Glutamatergic neuron (in vitro differentiated cells): ENCODE data around the gene RGL1. TPM values are rescaled to one million over a fixed set of nuclear protein-coding genes. Genes with fewer than 3 reads are reported as not detected.

ENCODE experiments used
- DNase-seq: peaks from one replicate; pipeline ENCODE4 v3.0.0; 2022
- H3K27ac Mint-ChIP-seq: one replicate; pipeline ENCODE4 v1.8.0; 2020; ENCODE audit warnings: mild to moderate bottlenecking, mixed read lengths, inconsistent platforms; ENCODE audit not compliant: unreplicated experiment
- H3K27me3 Mint-ChIP-seq: one replicate; pipeline ENCODE4 v1.8.0; 2020; ENCODE audit warnings: mild to moderate bottlenecking, moderate library complexity, mixed read lengths, inconsistent platforms; ENCODE audit not compliant: unreplicated experiment
- H3K36me3 Mint-ChIP-seq: one replicate; pipeline ENCODE4 v1.8.0; 2020; ENCODE audit warnings: mild to moderate bottlenecking, mixed read lengths, inconsistent platforms; ENCODE audit not compliant: unreplicated experiment
- H3K4me1 Mint-ChIP-seq: one replicate; pipeline ENCODE4 v1.8.0; 2020; ENCODE audit warnings: mild to moderate bottlenecking, low read depth, mixed read lengths, inconsistent platforms; ENCODE audit not compliant: unreplicated experiment
- H3K4me3 Mint-ChIP-seq: one replicate; pipeline ENCODE4 v1.8.0; 2020; ENCODE audit warnings: mild to moderate bottlenecking, mixed read lengths, inconsistent platforms; ENCODE audit not compliant: unreplicated experiment
- H3K9me3 Mint-ChIP-seq: one replicate; pipeline ENCODE4 v1.8.0; 2020; ENCODE audit warnings: mild to moderate bottlenecking, moderate library complexity, mixed read lengths, inconsistent platforms; ENCODE audit not compliant: unreplicated experiment
- CTCF ChIP-seq: fragments of 200-600 bp; sonication (generic); IDR thresholded peaks from one replicate; pipeline ENCODE4 v1.5.0; 2021; ENCODE audit not compliant: partially characterized antibody, unreplicated experiment
- total RNA-seq: library from RNA; stranded (reverse); fragmentation: NEBNext Ultra II Directional; extraction: Animal tissue kit (Norgen Biotek cat#: 25700); gene quantifications from one replicate; pipeline ENCODE4 v1.2.1, GENCODE V29; 2021; ENCODE audit not compliant: unreplicated experiment

The RGL1 gene
- total RNA-seq, 1 donor from 2014 or later: 4.9 TPM

- Mint-ChIP-seq H3K27ac (no peak overlapping the region), H3K9me3 (no peaks in the 10 kb centered on the region), H3K27me3 (peaks cover 2% of the 10 kb centered on the region), H3K36me3 (no peaks in the 10 kb centered on the region), H3K4me3 (no peak overlapping the region), H3K4me1 (no peaks in the 10 kb centered on the region)
- DNase-seq: no peak
- no peak for TF ChIP-seq CTCF
Observed at GRCh38 chr1:183911285-183911684, 106.4 kb downstream of the RGL1 start.

GRCh38 chr1:183912265-183912886 lies 107.5 kb downstream of the RGL1 start:
- H3K4me1 Mint-ChIP-seq: no peaks in the 10 kb centered on the region
- no peaks in the 10 kb centered on the region for H3K9me3 Mint-ChIP-seq
- no peak for DNase-seq
- H3K27me3 Mint-ChIP-seq: peaks cover 2% of the 10 kb centered on the region
- peaks cover under 1% of the 10 kb centered on the region for H3K36me3 Mint-ChIP-seq
- no peak for TF ChIP-seq CTCF
- H3K4me3 Mint-ChIP-seq: no peak overlapping the region
- no peak overlapping the region for H3K27ac Mint-ChIP-seq

- no peak for DNase-seq
Observed at GRCh38 chr1:183913567-183913993, 108.7 kb downstream of the RGL1 start.

GRCh38 chr1:183914276-183914675 lies 109.4 kb downstream of the RGL1 start:
- Mint-ChIP-seq H3K27me3 (no peaks in the 10 kb centered on the region), H3K4me3 (no peak overlapping the region), H3K36me3 (peaks cover 8% of the 10 kb centered on the region), H3K4me1 (peaks cover 2% of the 10 kb centered on the region), H3K27ac (no peak overlapping the region), H3K9me3 (no peaks in the 10 kb centered on the region)
- DNase-seq: no peak
- no peak for TF ChIP-seq CTCF

More at GRCh38 chr1:183913567-183913993, 108.7 kb downstream of the RGL1 start:
- no peaks in the 10 kb centered on the region for H3K9me3 Mint-ChIP-seq
- peaks cover 2% of the 10 kb centered on the region for H3K4me1 Mint-ChIP-seq
- no peak overlapping the region for H3K4me3 Mint-ChIP-seq
- no peak for TF ChIP-seq CTCF
- no peaks in the 10 kb centered on the region for H3K27me3 Mint-ChIP-seq
- no peak overlapping the region for H3K27ac Mint-ChIP-seq
- H3K36me3 Mint-ChIP-seq: peaks cover 8% of the 10 kb centered on the region

GRCh38 chr1:183914891-183915290 lies 110.0 kb downstream of the RGL1 start:
- Mint-ChIP-seq H3K36me3 (peaks cover 8% of the 10 kb centered on the region), H3K4me1 (peaks cover 2% of the 10 kb centered on the region), H3K27me3 (no peaks in the 10 kb centered on the region), H3K4me3 (no peak overlapping the region), H3K27ac (no peak overlapping the region), H3K9me3 (no peaks in the 10 kb centered on the region)
- DNase-seq: no peak
- no peak for TF ChIP-seq CTCF
